Measurements from ENCODE around the gene GALNT18. TPM values are rescaled to one million over a fixed set of nuclear protein-coding genes. Genes with fewer than 3 reads are reported as not detected.

The GALNT18 gene
- total RNA-seq, 2 experiments from 2014 or later = 3.6 to 3.8 TPM

DNA sequence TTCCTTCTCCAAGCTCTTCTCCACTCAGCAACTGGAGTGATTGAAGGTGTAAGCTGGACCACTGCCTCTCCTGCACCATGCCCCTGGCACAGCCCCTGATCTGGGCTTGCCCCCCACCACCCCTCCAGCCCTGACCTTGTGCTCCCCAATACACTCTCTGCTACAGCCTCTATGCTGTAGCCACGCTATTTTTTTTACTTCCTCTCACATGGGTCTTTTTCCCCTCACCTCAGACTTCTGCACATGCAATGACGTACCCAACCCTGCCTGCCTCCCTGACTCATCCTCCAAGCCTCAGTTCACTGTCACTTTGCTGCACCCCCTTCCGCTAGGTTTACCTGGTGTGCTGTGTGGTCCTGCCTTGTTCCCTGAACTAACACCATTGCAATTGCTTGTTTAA is 277.8 kb downstream of the GALNT18 start:
- CTCF ChIA-PET = no interaction called here
- POLR2A ChIA-PET = no interaction called here

DNA sequence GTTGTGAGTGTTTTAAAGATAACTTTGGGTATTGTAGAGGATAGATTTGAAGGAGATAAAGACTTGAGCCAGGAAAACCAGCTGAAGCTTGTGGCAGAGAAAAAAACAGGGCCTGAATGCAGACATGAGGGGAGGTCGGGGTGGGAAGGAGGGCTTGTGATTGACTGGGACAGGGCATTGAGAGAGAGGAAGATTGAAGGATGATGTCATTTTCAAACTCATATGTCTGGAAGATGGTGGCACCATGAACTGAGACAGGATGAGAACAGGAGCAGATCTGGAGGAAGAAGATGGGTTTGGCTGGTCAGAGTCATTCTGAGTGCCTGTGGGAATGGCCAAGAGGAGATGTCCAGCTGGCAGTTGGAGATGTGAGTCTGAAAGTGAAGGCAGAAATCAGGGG is 283.5 kb downstream of the GALNT18 start:
- POLR2A ChIA-PET = no interaction called here
- CTCF ChIA-PET = no interaction called here

DNA sequence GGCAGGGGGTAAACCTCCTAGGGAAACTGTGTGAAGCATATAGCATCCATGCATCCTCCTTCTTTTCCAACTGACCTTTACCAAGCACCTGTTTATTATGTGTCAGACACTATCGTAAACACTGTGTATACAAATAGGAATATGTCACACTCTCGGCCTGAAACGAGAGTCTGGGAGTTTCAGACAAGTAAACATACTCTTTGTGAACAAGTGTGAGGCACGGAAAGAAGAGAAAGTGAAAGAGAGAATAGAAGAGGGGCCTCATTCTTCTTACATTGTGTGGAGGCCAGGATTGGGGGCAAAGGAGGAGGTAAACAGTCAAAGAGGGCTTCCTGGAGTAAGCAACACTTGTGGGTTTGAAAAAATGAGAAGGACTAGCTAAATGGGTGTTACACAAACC is 285.1 kb downstream of the GALNT18 start:
- ChIA-PET POLR2A (no interaction called here), CTCF (no interaction called here)

DNA sequence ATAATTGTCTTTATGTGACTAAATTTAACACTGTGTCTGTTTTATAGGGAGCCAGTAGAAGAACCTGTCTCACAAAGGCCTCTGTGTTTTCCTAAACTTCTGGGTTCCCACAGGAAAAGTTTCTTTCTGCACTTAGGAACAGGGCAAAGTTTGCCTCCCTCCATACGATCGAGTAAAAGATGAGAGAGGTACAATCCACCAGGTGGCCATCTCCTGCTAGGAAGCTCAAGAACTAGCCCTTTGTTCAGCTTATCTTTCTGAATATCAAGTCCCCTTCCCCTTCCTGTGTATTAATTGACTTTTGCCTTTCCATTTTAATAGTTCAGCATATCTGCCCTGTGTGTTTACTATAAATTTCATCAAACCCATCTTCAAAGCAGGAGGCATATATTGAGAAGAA is 286.8 kb downstream of the GALNT18 start:
- ChIA-PET POLR2A (no interaction called here), CTCF (no interaction called here)

DNA sequence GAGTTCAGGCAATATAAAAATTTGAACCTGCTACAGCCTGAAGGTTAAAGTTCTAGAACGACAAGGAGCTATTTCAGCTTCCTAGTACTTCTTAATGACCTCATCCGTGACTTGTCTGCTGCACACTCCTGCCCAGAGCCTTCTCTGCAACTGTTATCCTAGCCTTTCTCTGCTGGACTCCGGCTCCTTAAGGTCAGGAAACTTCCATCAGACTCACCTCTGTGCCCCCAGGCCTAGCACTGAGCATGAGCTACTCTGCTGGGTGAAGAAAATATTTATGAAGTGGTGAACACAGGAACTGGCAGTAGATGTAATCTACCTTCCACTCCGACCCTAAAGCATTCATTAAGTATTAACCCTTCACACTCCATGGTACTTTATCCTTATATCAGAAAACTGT is 287.2 kb downstream of the GALNT18 start:
- ChIA-PET CTCF (no interaction called here), POLR2A (no interaction called here)

DNA sequence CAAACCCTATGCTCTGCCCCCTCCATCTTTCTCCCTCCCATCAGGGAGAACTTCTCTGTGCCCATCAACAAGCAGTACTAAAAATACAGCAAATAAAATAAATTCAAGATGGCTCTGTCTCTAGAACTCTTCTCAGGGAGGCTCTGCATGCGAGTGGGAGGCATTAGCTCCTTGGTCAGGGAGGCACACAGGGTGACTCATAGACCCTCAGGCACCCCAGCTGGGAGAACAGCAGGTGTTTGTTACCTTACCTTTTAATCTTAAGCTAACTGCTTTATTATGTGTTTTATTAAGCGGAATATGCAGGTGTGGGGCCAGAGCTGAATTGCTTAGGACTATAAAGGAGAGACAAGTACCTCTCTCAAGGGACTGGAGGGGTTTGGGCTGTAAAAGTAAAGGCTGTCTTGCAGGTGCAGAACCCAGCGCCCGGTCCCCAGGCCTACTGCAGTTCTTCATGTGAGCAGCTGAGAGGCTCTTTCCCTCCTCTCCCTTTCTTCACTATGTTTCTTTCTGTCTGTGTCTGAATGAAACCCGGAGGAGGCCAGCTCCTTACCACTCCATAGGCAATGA is 289.6 kb downstream of the GALNT18 start:
- ChIA-PET POLR2A (no interaction called here), CTCF (no interaction called here)

DNA sequence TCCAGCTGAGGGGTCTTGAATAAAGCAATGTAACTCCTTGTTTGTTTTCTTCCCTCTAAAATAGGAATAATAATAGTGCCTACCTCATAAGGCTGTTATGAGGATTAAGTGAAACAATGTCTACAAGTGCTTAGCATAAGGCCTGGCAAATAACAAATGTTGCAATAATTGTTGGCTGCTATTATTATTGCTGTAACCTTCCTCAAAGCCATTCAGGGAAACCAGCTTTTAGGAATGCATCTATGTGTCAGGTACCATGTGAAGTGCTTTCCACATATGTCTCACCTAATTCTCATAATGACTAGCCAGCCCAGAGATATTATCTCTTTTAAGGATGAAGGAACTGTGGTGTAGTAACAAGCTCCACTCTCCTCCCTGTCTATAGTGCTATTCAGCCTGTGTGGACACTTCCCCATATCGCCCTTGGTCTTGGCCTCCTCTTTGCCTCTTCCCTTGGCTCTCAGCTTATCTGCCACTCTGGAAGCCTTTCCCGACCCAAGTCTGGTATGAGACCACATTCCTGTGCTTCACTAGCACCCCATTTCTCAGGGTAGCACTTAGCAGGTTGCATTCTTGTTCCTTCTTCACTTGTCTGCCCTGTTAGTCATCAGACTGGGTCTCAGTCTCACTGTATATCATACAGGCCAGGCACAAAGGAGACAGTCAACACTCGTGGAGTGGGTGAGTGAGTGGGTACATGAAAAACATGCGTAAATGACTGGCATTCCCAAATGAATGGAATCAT is 292.6 kb downstream of the GALNT18 start:
- ChIA-PET POLR2A (no interaction called here), CTCF (no interaction called here)

DNA sequence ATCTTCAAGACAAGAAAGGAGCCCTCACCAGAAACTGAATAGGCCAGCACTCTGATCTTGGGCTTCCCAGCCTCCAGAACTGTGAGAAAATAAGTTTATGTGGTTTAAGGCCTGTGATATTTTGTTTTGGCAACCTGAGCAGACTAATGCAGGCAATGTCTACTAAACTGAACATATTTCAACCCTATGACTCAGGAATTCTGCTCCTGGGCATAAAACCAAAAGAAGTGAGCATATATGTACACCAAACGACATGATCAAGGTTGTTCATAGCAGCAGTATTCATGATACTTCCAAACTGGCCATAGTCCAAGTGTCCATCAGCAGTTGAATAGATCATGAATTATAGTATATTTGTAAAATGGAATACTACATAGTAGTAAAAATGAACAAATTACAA is 297.7 kb downstream of the GALNT18 start:
- POLR2A ChIA-PET = no interaction called here
- CTCF ChIA-PET = no interaction called here

DNA sequence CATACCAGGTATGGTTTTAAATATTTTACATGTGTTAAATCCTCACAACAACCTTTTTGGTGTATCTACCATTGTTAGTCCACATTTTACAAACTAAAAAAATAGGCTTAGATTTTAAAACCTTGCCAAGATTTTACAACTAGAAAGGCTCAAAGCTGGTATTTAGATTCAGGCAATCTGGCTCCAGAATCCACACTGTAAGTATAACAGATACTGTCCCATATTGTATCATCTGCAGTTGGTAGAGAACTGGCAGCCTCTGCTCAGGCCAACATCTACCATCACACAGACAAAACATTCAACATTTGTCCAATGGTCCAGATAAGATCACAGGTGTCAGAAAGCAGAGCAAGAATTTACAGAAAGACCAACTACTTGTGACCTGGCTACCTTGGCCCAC is 299.7 kb downstream of the GALNT18 start:
- ChIA-PET CTCF (no interaction called here), POLR2A (no interaction called here)

DNA sequence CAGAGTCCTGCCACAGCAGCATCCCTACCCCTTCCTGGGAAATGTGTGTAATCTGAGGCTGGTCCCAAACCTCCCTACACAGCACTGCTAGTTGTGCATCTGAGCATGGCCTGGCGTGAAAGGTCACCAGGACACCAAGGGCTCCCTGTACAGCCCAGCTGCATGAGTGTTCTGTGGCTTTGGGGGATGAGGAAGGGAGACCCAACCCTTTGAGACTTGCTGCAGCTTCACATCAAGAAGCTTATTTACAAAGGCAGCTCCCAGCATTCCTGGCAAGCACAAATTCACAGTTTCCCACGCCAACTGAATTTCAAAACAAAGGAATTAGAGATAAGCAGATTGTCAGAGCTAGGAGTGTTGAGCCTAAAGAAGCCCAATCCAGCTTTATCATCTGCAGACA is 301.0 kb downstream of the GALNT18 start:
- ChIA-PET CTCF (no interaction called here), POLR2A (no interaction called here)

DNA sequence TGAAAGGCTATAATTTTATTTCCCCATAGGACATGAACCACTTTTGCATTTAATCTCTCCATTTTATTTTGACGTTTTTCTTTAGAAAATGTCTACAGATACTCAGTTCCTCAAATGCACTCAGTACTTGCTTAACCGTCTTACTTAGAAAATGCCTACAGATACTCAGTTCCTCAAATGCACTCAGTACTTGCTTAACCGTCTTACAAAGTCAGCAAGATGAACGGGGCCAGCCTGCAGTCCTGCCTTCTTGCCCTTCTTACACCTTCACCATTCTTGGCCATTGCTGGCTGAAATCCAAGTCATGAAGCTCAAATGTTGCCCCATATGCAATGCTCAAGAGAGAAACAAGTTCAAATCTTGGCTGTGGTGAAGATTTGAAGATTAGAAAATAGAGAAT is 302.8 kb downstream of the GALNT18 start:
- ChIA-PET POLR2A (no interaction called here), CTCF (no interaction called here)

DNA sequence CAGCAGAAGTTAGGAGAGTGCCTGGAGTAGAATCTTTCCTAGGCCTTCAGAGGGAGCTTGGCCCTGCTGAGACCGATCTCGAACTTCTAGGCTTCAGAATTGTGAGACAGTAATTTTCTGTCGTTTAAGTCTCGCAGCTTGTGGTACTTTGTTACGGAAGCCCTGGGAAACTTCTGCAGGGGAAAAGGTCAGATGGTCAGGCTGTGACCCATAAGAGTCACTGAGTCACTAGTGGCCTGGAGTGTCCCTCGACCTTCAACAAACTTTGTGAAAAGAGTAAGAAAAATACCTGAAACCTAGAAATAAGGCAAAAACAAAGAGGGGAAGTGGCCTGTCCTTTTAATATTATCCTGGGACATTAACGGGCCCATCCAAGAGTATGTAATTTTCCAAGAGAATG is 303.3 kb downstream of the GALNT18 start:
- ChIA-PET CTCF (no interaction called here), POLR2A (no interaction called here)

DNA sequence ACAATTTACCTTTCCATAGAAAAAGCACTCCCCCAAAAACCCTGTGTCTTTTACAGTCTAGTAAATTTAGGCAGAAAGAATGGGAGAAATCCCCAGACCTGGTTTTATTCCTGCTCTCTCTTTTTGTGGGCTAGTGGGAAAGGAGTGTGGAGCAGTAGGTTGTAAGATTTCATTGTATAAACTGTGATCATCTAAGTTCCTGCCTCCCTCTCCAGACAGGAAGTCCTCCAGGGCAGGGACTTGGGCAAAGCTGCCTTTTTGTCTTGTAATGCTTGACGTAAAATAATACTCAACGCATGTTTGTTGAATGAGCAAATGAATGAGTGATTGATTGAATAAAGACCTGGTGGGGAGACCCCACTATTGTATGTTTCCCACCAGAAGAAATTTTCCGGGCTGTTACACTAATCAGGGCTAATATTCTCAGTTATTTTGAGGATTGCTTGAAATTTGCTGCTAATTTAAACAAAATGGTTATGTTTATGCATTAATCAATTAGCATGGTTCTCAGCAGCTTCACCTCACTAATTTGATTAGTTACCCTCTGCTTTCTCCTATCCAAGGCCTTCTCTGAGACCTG is 305.1 kb downstream of the GALNT18 start:
- CTCF ChIA-PET = no interaction called here
- POLR2A ChIA-PET = no interaction called here

DNA sequence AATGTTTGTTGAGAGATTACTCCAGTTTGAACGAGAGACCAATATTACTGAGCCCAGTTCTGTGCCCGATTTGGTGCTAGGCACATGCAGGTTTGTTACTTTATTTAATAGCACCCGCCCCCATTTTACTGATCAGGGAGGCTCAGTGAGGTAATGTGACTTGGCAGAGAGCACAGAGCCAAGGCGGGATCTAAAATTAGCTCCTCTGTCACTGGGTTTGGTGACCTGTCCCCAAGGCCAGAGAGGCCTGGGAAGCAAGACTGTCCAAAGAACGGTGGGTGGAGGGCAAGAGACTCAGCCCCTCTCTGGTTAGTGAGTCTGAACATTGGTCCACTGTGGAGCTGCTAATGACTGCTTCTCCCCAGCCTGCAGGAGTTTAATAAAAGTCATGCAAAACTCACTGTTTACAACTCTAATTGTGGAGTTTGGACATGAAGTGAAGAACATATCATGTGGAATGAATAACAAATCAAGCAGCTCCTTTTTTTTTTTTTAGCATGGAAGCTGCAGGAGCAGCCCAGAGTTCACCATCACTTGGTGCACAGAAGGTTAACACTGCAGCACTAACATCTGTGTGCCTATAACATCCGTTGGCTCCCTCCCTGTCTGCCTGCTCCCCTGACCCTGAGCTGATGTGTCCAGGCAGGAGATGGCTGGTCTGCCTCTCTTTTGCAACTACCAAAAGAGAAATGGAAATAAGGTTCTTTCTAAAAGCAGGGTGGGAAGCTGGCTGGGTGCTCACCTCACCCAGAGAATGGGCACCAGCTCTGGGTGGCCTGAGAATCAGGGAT is 307.7 kb downstream of the GALNT18 start:
- ChIA-PET CTCF (no interaction called here), POLR2A (no interaction called here)

DNA sequence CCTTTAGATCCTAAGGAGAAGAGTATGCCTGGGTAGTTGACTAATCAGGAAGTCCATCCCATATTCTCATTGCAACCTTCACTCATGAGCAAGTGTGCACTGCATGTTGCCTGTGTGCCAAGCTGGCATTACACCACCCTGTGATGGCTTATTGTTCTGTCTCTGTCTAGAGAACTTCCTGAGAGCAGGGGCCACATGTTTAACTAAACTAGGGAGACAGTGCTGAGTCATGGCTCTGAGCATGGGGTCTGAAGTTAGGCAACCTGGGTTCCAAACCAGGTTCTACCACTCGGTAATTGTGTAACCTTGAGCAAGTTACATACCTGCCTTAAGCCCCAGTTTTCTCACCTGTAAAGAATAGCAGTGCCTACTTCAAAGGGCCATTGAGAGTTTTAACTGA is 308.4 kb downstream of the GALNT18 start:
- CTCF ChIA-PET = no interaction called here
- POLR2A ChIA-PET = no interaction called here

DNA sequence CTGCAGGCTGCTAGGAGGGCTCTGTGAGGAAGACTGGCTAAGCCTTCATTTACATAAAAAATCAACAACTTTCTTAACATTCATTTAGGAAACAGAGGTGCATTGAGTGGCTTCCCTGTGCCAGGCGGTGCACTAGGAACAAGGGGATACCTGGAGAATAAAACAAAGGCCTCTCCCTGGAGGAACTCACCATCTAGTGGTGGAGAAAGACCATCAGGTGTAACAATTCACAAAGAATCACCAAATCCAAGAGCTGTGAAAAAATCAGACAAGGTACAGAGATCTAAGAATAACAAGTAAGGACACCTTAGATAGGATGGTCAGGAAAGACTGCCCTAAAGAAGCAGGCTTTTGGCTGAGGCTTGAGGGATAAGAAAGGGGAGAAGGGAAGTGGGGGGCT is 309.1 kb downstream of the GALNT18 start:
- CTCF ChIA-PET = no interaction called here
- POLR2A ChIA-PET = no interaction called here

DNA sequence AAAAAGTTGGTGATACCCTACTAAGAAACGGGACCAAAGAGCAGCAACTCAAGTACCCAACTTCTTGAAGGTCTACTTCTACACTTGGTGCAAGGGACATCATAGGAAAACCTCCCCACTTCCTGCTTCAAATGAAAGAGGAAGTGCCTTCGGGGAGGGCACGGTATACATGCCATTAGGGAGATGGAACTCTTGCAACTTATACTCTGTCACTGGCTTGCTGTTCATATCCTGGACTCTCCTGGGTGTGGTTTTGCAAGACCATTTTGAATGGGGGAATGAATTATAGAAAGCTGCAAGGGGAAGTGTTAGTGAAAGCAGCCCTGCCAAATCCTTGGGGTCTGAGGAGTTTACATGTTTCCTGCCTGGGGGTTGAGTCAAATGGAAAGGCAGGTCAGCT is 310.6 kb downstream of the GALNT18 start:
- POLR2A ChIA-PET = no interaction called here
- CTCF ChIA-PET = no interaction called here

DNA sequence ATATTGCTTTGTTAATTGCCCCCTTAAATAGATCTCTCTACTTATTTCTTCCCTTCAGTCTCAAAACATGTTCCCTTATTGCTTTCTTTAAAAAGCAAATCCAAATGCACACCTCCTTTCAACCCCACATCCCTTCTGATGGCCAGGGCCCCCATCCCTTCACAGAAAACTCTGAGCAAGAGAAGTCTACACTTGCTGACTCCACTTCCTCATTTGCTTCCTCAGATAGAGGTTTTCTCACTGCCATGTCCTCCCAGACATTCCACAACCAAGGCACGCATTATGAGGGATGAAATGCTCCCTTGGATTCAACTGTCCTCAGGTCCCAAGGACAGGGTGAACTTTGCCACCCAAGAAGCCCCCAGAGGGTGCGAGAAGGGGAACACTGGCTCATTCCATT is 311.9 kb downstream of the GALNT18 start:
- ChIA-PET POLR2A (no interaction called here), CTCF (no interaction called here)

DNA sequence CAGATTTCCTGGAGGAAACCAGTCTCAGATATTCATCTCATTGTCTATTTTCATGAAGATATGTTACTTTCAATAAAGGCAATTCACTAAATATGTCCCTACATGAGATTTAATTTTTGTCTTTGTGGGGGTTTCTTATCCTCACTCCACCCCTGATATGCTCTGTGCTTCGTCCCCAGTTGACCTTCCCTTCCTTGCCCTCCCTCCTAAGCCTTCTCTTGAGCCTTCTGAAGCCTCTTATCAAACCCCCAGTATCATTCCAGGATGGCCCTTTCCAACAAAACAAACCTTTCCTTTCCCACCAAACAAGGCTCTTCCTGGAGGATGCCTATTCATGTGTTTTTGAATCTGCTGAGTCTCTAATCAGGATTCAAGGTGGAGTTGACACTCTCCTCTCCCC is 313.6 kb downstream of the GALNT18 start:
- ChIA-PET CTCF (no interaction called here), POLR2A (no interaction called here)

DNA sequence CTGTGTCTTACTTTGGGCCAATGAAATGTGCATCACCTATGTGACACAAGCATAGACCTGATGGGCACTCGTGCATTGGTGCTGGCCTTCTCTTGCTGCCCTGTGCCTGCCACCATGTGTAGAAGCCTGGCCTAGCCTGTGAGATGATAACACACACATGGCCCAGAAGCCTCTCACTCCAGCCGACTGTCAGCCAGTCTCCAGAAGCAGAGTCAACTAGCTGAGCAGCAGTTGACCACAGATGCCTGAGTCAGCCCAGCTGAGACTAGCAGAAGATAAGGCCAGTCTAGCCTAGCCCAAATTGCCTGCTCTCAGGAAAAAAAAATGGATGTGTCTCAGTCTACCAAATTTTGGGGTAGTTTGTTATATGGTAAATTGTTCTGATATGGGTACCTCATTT is 314.9 kb downstream of the GALNT18 start:
- ChIA-PET CTCF (interaction anchor here (1.4 kb wide), 1 partner anchor 19 kb away, joined by 3 read pairs; no protein-coding TSS in a partner anchor), POLR2A (no interaction called here)

DNA sequence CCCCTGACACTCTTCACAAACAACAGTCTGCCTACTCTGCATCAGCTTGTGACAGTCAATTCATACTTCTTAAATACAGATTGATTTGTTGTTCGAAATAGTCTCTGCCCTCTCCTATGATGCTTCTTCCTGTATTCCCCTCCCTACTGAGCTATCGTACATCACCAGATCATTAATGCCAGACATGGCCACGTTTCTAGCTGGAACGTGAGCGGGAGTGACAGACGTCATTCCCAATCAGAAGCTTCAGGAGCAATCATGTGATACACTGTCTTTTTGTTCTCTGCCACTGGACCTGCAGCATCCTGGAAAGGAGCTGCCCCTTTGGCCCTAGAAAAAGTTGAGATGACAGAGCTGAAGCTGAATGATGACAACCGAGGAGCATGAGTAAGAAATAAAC is 317.3 kb downstream of the GALNT18 start:
- POLR2A ChIA-PET = no interaction called here

More for the DNA sequence above, 317.3 kb downstream of the GALNT18 start:
- CTCF ChIA-PET = no interaction called here
